Fibroblast of gingiva (primary cell): ENCODE data around the gene RNF166.

ENCODE experiments used
- DNase-seq: peaks from one replicate; pipeline ENCODE4 v3.0.0-alpha.2; 2011; ENCODE audit warnings: low read depth

RNF166 gene

GRCh38 chr16:88692861-88693260, 13.3 kb downstream of the RNF166 start:
- no peak for DNase-seq

GRCh38 chr16:88691924-88692560, 14.2 kb downstream of the RNF166 start:
- DNase-seq: no peak

GRCh38 chr16:88691129-88691813, 14.9 kb downstream of the RNF166 start:
- DNase-seq: no peak

- no peak for DNase-seq
These were observed 15.7 kb downstream of the RNF166 start for GRCh38 chr16:88690341-88691128.

- no peak for DNase-seq
These were observed 18.0 kb downstream of the RNF166 start for GRCh38 chr16:88688013-88688778.

- DNase-seq: no peak
These were observed 18.6 kb downstream of the RNF166 start for GRCh38 chr16:88687676-88688012.

- DNase-seq: no peak
These were observed 19.0 kb downstream of the RNF166 start for GRCh38 chr16:88687254-88687576.

GRCh38 chr16:88686439-88687253, 19.6 kb downstream of the RNF166 start, which contains the start of gene SNAI3:
Gene SNAI3, minus strand, starts transcription at chr16:88686507. Its CDS starts 101 bp downstream, at chr16:88686406.
- peak; percentile 22 for DNase-seq

GRCh38 chr16:88686062-88686438, 20.2 kb downstream of the RNF166 start:
- DNase-seq: no peak

GRCh38 chr16:88685156-88686061, 20.8 kb downstream of the RNF166 start:
- DNase-seq: peak; percentile 46

- DNase-seq: no peak
These were observed 21.5 kb downstream of the RNF166 start for GRCh38 chr16:88684569-88685155.

GRCh38 chr16:88681709-88682451, 24.3 kb downstream of the RNF166 start:
- no peak for DNase-seq

GRCh38 chr16:88681084-88681680, 25.0 kb downstream of the RNF166 start:
- no peak for DNase-seq

- DNase-seq: no peak
These were observed 25.6 kb downstream of the RNF166 start for GRCh38 chr16:88680554-88681083.

- no peak for DNase-seq
These were observed 27.8 kb downstream of the RNF166 start for GRCh38 chr16:88678224-88678979.

GRCh38 chr16:88677721-88678120, 28.5 kb downstream of the RNF166 start:
- DNase-seq: no peak

- no peak for DNase-seq
These were observed 29.5 kb downstream of the RNF166 start for GRCh38 chr16:88676502-88677242.
